ENCODE measurements around the gene BPHL. TPM values are rescaled to one million over a fixed set of nuclear protein-coding genes. Genes with fewer than 3 reads are reported as not detected.

The BPHL gene
- total RNA-seq, 2 donors from 2014 or later = 16.5 to 17.7 TPM

GRCh38 chr6:3157131-3157933, 38.8 kb downstream of the BPHL start, which contains the start of gene TUBB2A:
Gene TUBB2A, minus strand, starts transcription at chr6:3157544. Its CDS starts 81 bp downstream, at chr6:3157463.
- Histone ChIP-seq H3K4me1 (replicated peaks) (no peaks in the 10 kb centered on the region), H3K36me3 (no peaks in the 10 kb centered on the region), H3K4me3 (peak within 1 kb of the TSS; percentile 78 to 80), H3K27me3 (replicated peaks; ENCODE audit: insufficient read depth) (no peaks in the 10 kb centered on the region), H3K27ac (peak within 1 kb of the TSS; percentile 79 to 82), H3K9me3 (no peaks in the 10 kb centered on the region)
- DNase-seq (ENCODE audit: low spot score) = peak; percentile 77
- intact Hi-C loops (cut with DNase I) = no loop called here
- TF ChIP-seq CTCF (IDR thresholded peaks at IDR 0.05) (peak; percentile 39 to 83 (median 62)), POLR2A (IDR thresholded peaks at IDR 0.05) (peak; percentile 97), POLR2AphosphoS5 (IDR thresholded peaks at IDR 0.05) (peak; percentile 73)
- under 1% methylated on average over 44 of the region's 95 CpGs for WGBS

- Histone ChIP-seq H3K4me1 (replicated peaks) (no peaks in the 10 kb centered on the region), H3K9me3 (no peaks in the 10 kb centered on the region), H3K27me3 (replicated peaks; ENCODE audit: insufficient read depth) (no peaks in the 10 kb centered on the region), H3K4me3 (no peak overlapping the region), H3K36me3 (no peaks in the 10 kb centered on the region), H3K27ac (no peak overlapping the region)
- intact Hi-C loops (cut with DNase I) = loop anchor here (5.0 kb wide), 2 partner anchors 33 to 92 kb away; no protein-coding TSS in a partner anchor
- TF ChIP-seq POLR2A (IDR thresholded peaks at IDR 0.05) (peak; percentile 22), CTCF (IDR thresholded peaks at IDR 0.05) (no peak), POLR2AphosphoS5 (IDR thresholded peaks at IDR 0.05) (no peak)
- 65% methylated on average over 31 of the region's 31 CpGs for WGBS
- DNase-seq (ENCODE audit: low spot score) = no peak
Measured at GRCh38 chr6:3159805-3160781, 41.6 kb downstream of the BPHL start.

GRCh38 chr6:3162067-3162497, 43.6 kb downstream of the BPHL start:
- Histone ChIP-seq H3K4me3 (peak overlapping the region; percentile 63 to 67), H3K36me3 (no peaks in the 10 kb centered on the region), H3K27me3 (replicated peaks; ENCODE audit: insufficient read depth) (no peaks in the 10 kb centered on the region), H3K4me1 (replicated peaks) (no peaks in the 10 kb centered on the region), H3K9me3 (no peaks in the 10 kb centered on the region), H3K27ac (peak overlapping the region; percentile 86 to 93)
- intact Hi-C loops (cut with DNase I) = loop anchor here (5.0 kb wide), 2 partner anchors 35 to 90 kb away; no protein-coding TSS in a partner anchor
- no peak for DNase-seq (ENCODE audit: low spot score)
- WGBS = 56% methylated on average over 7 of the region's 7 CpGs
- TF ChIP-seq POLR2A (IDR thresholded peaks at IDR 0.05) = no peak
- TF ChIP-seq CTCF (IDR thresholded peaks at IDR 0.05) = no peak
- TF ChIP-seq POLR2AphosphoS5 (IDR thresholded peaks at IDR 0.05) = no peak

GRCh38 chr6:3162565-3163247, 44.2 kb downstream of the BPHL start:
- Histone ChIP-seq H3K9me3 (no peaks in the 10 kb centered on the region), H3K4me3 (peak overlapping the region; percentile 63 to 67), H3K36me3 (no peaks in the 10 kb centered on the region), H3K27me3 (replicated peaks; ENCODE audit: insufficient read depth) (no peaks in the 10 kb centered on the region), H3K4me1 (replicated peaks) (no peaks in the 10 kb centered on the region), H3K27ac (peak overlapping the region; percentile 86 to 93)
- under 1% methylated on average over 43 of the region's 74 CpGs for WGBS
- intact Hi-C loops (cut with DNase I) = loop anchor here (5.0 kb wide), 2 partner anchors 35 to 90 kb away; no protein-coding TSS in a partner anchor
- TF ChIP-seq CTCF (IDR thresholded peaks at IDR 0.05) (peak in 2 of 4 experiments; percentile 21), POLR2A (IDR thresholded peaks at IDR 0.05) (peak; percentile 30), POLR2AphosphoS5 (IDR thresholded peaks at IDR 0.05) (peak; percentile 30)
- peak; percentile 51 for DNase-seq (ENCODE audit: low spot score)

Measured in prostate gland (tissue), 2 donors.